NT2/D1 (cell line): Measurements from ENCODE around the gene GGTLC1.

ENCODE experiments used
- DNase-seq: peaks from one replicate; pipeline ENCODE4 v3.0.0-alpha.2; 2011; ENCODE audit warnings: low read depth, low spot score
- H3K27me3 ChIP-seq: 2 replicates; pipeline ENCODE4 v1.6.0; 2011; ENCODE audit warnings: mild to moderate bottlenecking; ENCODE audit not compliant: insufficient read length, insufficient read depth
- H3K36me3 ChIP-seq: 2 replicates; pipeline ENCODE4 v1.6.1; 2011; ENCODE audit warnings: mild to moderate bottlenecking, low read length, mixed read lengths; ENCODE audit not compliant: insufficient read depth, insufficient read length
- H3K4me1 ChIP-seq: 2 replicates; pipeline ENCODE4 v1.5.1; 2011; ENCODE audit not compliant: insufficient read depth, insufficient read length
- H3K4me3 ChIP-seq: 2 replicates; pipeline ENCODE4 v1.5.1; 2011; ENCODE audit warnings: low read depth; ENCODE audit not compliant: insufficient read length
- H3K9ac ChIP-seq: 2 replicates; pipeline ENCODE4 v1.6.0; 2011; ENCODE audit warnings: low read depth; ENCODE audit not compliant: insufficient read length
- H3K9me3 ChIP-seq: 2 replicates; pipeline ENCODE4 v1.5.1; 2011; ENCODE audit warnings: mild to moderate bottlenecking, low read length; ENCODE audit not compliant: insufficient read depth
- SUZ12 ChIP-seq: IDR thresholded peaks from 2 replicates; pipeline ENCODE4 v1.6.1; 2011; ENCODE audit not compliant: insufficient read length, insufficient read depth; ENCODE audit errors: extremely low read depth
- YY1 ChIP-seq: IDR thresholded peaks from 2 replicates; pipeline ENCODE4 v1.6.1; 2011; ENCODE audit not compliant: insufficient read length, insufficient read depth
- ZNF274 ChIP-seq: IDR thresholded peaks from 2 replicates; pipeline ENCODE4 v1.6.1; 2011; ENCODE audit warnings: mild to moderate bottlenecking, low read depth, low read length

GGTLC1 gene

GRCh38 chr20:23938118-23938438 lies 50.5 kb downstream of the GGTLC1 start:
- Histone ChIP-seq H3K4me1 (no peaks in the 10 kb centered on the region), H3K9ac (no peak overlapping the region), H3K4me3 (no peak overlapping the region), H3K36me3 (no peaks in the 10 kb centered on the region), H3K9me3 (peaks cover 11% of the 10 kb centered on the region; the same call in 1 of the 2 replicates), H3K27me3 (no peaks in the 10 kb centered on the region)
- TF ChIP-seq SUZ12 (no peak), ZNF274 (no peak)
- no peak for DNase-seq

- Histone ChIP-seq H3K27me3 (no peaks in the 10 kb centered on the region), H3K9ac (no peak overlapping the region), H3K4me1 (no peaks in the 10 kb centered on the region), H3K9me3 (peaks cover 11% of the 10 kb centered on the region; the same call in 1 of the 2 replicates), H3K36me3 (no peaks in the 10 kb centered on the region), H3K4me3 (no peak overlapping the region)
- DNase-seq: peak; percentile 48
- TF ChIP-seq SUZ12 (no peak), ZNF274 (no peak), YY1 (no peak)
These were observed 51.1 kb downstream of the GGTLC1 start for GRCh38 chr20:23937303-23938117.
